ENCODE data around the gene SCFD2.

SCFD2 gene

DNA sequence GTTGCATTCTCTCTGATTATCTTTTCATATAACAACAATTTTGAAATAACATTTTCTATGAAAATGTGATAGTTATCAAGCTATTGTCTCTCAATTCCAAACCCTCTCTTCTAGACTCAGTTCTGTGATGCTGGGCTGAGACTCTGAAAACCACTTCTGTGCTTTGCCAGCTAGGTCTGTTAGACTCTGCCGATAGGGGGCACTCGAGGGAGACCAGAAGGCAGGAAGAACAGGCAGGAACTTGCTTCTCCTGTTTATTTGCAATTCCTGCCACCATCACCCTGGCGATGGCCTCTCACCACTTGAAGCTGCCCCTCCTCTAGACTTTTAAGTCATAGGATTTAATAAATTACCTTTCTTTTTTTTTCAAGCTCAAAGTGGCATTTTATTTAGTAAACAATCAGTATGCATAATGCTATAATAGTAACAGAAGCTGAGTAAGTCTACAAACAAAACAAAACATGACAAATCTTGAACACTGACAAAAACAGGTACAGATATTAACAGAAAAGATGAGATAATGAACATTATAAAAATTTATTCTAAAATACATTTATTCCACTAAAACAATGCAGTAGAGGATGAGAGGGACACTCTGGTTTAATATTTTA, 454.1 kb downstream of the SCFD2 start:
- DNase-seq = peak; percentile 91

DNA sequence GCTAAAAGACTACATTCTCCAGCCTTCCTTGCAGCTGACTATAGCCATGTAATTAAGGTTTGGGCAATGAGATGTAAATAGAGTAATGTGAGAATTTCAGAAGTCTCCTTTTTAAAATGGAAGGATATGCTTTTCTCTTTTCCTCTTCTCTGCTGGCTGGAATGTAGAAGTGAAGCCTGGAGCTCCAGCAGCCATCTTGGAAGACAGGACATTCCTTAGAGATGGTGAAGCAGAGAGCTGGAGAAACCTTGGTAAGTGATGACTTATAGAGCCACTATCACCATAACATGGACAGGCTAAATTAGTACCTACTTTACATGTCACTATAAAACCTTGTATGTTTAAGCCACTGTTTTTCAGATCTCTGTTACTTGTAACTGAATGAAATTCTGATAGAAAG, 455.7 kb downstream of the SCFD2 start:
- DNase-seq = no peak

DNA sequence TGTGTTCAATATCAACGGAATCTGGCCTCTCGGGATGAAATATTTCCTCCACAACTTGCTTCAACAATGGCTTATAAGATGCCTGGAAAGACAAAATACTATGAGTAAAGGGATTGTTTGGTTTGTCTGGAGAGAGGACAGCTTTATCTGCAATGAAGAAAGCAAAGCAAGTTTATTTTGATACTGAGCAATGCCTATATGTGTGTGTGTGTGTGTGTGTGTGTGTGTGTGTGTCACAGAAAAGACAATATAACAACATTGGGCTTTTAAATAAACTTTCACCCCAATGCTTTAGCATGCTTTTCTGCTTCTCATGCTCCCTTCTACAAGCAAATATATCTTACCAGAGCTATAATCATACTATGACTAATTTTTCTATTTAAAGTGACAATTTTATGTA, 458.4 kb downstream of the SCFD2 start:
- DNase-seq = no peak

DNA sequence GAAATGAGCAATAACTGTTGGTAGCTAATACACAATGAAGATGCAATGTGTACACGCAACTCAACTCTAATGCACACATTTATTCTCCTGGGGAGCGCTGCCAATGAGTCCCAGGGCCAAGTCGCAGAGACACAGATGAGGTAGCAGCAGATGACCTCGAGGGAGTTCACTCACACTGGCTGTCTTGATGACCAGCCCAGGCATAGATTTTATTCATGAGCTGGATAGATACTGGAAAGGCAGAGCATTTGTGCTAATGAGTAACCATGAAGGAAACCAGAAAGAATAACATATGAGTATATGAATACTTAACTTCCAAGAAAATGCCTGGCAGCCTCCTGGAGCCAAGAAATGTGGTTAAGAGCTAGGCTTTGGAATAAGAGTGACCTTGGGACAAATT, 461.4 kb downstream of the SCFD2 start:
- DNase-seq = no peak

DNA sequence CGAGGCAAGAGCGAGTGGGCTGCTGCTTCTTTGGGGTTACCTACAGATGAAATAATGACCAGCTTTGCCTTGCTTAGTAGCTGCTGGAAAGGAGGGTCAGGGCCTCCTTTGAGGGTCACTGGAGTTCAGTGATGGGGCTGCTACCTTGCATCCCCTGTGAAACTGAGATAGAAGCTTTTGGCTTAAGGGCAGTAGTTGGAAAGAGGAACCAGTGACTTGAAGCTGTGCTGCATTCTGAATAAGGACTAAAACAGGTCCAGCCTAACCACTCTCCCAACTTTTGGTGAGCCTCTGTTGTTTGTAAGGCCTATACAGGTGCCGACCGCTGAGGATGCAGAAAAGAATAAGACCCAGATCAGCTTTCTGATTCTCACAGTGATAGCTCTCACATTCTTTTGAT, 462.6 kb downstream of the SCFD2 start:
- no peak for DNase-seq

DNA sequence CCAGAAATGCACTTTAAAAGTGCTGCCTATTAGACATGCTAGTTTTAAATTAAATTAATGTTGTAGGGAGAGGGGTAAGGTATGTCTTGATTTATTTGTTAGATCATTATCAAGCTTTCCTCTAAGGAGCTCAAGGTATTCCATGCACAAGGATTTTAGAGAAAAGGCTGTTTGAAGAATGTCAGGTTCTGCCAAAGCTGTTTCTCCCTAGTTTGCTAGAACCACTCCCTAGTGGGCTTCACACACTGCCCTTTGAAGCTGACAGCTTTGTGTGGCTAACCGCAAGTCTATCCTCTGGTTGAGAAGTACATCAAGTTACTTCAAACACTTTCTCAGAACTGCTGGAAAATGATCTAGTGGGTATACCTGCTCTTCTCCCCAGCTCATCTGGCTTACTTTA, 471.4 kb downstream of the SCFD2 start:
- no peak for DNase-seq

DNA sequence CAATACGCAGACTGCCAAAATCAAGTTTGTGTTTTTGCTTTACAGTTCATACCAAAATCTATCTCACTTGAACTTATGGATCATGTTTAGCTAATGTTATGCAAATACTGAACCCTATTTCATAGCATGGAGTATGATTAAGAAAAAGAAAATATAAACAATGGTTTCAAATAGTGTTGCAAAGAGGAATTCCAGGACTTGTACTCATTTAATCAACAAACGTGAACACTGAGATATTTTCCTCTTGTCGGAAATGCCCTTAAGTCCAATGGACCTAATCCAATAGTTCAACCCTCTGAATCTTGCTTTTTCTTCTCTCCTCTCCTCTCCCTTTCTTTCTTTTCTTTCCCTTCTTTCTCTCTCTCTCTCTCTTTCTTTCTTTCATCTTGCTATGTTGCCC, 473.0 kb downstream of the SCFD2 start:
- DNase-seq = no peak

DNA sequence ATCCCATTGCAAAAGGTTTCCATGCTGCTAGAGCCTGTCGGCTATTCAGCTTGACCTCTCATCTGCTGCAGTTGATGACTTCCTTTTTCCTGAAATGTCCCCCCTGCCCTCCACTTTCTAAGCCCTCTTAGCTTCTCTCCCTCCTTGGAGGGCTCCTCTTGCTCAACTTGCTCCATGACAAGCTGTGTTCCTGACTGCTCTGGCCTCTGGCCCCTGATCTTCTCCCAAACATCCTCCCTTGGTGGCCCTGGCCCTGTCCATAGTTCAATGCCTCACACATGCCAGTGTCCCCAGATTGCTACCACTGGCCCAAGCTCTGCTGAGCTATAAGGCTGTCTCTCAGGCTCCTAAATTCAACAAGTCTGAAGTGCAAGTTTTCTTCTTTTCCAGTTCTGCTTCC, 474.1 kb downstream of the SCFD2 start:
- DNase-seq = no peak

DNA sequence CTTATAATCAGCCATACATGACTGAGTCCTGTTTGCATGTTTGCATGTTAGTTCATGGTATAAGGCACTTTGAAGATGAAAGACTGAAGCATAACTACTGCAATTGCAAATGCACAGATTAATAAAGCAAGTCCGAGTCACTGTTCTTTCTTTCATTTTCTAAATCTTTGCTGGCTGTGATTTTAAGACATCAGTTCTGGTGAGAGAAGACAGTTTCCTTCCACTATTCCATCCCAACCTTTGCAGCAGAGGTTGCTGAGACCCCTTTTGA, 475.4 kb downstream of the SCFD2 start:
- no peak for DNase-seq

DNA sequence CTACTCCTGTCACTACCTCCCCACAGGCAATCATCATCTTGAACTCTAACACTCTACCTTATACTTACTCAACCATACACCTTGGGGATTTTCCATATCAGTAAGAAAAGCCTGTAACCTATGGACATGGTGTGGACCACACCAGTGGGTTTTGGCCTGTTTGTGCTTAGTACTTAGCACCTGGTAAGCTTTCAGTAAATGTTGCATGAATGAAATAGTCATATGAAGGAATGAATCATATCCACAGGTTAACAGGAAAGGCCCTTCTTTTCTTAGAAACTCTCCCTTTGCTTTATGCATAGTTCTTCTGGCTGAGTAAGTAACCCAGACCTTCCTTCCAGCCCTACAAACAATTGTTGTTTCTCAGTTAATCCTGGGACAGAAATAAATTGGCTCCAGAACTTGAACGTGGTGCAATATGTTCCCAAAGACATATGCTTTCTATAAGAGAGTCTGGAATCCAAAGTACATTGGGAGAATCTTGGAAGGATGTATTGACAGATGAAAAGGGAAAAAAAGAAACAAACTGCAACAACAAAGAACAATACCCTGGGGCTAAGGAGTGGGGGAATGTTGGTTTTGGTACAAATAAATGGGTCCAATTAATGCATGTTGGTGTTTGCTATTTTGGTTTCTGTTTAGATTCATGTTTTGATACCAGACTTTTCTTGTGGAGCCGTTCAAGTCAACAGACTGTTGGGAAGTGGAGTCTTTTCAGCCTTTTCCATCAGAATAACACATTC, 475.9 kb downstream of the SCFD2 start:
- DNase-seq = no peak

DNA sequence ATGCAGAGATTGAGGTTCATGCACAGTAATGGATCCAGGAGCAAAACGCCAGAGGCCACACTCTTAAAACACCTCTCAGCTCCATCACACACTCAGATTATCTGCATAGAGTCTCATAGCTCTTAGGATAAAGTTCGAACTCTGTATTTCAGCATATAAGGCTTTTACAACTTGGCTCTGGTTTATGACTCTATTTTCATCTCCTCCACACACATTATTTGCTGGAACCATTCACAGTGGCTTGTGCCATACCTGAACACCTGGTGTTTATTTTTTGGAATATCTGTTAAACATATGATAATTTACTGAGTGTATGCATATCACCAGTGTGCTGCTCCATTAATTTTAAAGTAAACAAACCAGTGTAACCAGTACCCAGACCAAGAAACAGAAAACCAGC, 476.5 kb downstream of the SCFD2 start:
- DNase-seq = no peak

DNA sequence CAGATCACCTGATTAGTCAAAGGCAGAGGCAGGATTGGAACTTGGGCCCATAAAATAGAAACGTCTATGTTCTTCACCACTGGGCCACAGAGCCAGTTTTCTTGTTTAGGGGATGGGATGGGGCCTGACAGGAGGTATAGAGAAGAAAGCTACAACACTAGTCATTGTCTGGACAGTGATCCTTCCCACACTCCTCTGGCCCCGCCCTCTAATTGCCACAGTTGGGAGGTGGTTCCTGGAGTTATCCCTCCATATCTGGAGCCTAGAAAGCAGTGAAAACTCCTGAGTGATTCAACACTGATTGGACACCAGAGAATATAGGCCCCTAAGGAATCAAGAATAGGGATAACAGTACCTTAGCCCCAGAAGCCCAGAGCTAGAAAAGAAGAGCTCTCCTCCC, 480.9 kb downstream of the SCFD2 start:
- no peak for DNase-seq

DNA sequence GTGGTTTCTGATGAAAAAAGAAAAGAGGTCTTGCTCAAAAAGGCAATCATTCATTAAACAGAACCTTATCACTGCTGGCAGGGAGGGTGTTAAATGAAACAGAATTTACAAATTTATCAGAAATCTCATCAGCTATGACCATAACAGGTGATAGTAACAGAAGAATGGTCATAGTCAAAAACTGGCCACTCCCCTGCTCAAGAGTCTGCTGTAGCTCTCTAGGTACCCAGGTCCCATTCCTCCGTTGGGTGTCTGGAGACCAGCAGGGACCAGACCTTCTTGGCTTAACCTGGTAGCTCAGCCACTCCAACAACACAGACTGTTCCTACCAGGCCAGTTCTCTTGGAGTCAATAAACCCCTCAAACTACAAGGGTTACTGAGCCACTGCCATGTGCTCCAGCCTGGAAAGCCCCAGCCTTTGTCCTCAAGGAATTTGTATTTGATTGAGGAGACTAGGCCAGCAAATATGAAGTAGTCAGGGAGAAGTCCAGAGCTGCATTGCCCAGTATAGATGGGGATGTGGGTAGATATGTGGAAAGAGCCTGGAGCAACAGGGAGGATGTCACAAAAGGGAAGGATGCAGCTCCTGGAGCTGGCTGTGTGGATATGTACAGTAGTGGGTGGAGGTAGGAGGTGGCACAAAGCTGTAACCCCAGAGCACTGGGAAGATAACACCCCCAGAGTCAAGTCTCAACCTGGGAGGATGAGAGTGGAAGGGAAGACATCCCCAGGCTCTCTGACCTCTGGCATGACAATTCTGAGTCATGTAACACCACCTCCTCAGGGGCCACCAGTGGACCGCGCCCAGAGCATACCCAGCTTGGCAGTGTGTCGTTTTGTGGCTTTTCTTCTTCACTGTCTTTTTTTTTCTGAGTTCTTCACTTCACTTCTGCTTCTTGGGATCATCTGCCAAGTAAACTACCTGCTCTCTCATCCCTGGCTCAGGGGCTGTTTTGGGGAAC, 481.9 kb downstream of the SCFD2 start:
- no peak for DNase-seq

DNA sequence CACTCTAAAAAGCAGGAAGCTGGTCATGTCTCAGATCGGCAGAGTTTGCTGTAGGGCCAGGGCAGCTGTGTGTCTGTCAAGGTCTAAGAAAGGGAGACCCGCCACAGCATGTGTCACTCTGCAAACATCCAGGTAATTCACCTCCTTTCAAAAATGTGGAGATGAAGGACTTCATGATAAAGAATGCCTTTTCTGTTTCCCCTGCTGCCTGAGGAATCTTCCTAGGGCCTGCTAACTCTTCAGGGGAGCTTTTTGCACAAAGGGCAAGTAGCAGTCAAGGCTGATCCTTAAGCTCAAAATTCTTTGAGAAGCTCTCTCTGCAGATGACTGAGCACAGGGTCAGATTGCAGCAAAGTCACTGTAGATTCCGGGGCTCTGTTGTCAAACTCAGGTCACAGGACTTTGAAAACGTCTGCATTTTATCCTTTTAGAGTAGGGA, 482.7 kb downstream of the SCFD2 start:
- no peak for DNase-seq

DNA sequence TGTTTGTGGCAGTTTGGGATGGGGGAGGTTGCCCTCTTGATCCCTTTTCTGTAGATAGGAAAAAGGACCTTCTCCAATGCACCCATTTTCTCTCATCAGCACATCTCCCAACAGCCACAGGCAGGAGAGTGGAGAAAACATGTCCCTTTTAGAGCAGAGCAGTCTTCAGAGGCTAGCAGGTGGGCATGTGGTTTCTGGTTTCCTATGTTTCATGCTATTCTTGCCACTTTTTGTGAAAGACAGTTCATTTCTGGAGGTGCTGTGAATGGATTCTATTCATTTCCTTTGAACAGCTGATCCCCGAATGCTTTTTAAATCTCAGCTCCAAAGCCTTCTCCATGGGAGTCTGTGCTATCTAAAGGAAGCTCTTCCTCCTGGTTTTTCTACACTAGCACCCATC, 484.9 kb downstream of the SCFD2 start:
- DNase-seq = no peak

DNA sequence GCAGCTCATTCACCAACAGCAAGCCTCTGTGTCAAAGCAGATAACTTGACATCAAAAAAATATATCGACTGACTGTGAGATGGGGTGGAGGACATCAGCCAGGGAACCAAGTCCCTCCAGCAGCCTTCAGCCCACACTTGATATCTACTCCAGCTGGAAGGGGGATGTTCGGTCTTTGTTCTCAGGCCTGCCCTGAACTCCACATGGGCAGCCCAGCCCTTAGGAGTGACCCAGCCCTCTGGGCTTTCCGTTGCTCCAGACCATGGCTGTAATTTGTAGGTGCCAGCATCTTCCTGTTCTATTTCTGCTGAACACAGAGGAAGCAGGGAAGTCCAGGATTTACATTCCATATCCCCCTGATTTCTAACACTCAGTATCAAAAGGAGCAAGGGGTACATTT, 486.4 kb downstream of the SCFD2 start:
- no peak for DNase-seq

DNA sequence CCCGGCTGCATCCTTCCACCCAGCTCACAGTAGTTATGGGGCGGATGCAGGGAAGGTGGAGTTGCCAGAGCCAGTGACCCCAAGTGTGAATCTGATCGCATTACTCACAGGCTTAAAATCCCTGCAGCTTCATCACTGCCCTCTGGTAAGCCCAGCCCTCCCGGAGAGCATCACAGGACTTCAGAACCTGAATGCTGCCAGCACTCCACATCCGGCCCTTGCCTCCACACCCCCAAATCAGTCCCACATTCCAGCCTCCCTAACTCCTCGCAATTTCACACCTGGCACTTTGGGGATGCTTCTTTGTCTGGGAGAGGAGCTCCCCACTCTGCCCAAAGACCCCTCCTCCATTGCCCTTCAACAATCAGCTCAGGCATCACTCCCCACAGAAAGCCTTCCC, 488.2 kb downstream of the SCFD2 start:
- no peak for DNase-seq

DNA sequence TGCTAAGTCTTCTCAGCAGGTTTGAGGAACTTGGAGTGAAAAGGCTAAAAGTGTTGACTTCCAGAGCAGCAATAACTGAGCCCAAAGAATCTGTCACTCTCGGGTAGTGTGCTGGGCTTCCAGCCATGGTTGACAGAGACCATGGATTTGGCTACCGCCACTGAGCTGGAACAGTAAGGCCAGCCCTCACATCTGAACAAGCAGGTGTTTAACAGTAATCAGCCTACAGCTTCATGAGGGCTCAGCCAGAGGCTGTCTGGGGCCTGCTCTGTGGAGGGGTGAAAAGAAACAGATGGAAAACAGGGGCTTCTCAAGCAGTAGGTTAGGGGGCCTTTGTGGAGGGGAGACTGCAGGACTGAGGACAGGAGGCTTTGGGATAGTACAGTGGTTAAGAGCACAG, 488.8 kb downstream of the SCFD2 start:
- DNase-seq = no peak

DNA sequence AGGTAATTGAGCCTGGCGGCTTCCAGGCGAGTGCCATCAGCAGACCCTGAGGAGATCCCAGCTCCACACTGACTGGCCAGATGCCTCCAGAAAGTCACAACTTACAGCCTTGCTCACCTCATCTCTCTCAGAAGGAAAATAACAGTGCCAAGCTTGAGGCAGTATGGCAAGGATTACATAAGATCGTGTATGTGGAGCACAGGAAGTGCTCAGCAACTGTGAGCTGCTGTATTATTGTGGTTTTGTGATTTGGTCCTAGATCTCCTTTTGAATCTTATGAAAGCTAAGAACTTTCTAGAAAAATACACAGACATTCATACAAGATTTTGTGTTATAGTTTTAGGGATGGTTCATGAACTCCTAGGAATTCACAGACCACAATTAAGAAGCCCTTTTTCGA, 489.8 kb downstream of the SCFD2 start:
- DNase-seq = no peak

DNA sequence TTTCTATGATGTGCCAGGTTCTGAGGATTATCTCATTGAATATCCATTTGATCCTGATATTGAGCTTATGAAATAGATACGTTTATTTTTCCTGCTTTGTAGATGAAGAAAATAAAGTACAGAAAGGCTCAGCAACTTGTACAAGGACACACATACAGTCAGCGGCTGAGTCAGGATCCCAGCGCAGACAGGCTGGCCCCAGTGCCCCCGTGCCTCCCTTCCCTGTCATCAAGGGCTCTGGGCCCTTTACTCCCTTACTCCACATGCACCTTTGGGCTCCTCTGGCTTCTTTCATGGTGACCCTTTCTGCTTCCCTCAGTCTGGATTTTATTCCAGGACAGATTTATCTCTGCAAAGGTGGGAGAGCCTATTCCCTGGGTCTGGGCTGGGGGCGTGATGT, 490.9 kb downstream of the SCFD2 start:
- DNase-seq = no peak

DNA sequence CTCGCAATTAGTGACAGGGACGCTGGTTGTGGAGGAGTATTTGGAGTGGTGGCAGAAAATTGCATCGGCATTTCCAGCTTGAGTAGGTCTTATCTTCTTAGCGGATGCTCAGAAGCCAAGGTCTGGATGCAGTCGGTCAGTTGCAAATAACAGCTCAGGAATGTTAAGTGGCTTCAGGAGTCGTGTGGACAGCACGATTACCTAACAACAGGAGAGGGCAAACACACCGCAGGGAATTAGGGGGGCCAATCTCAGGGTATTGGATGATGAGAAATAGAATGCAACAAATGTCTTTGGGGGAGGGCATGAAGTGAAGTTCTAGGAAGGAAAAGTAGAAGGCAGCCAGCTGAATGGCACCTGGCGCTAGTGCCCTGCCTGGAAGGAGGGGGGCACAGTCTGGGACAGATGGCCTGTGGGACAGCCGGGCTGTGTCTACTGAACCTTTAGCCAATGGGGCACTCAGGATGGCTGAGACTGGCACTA, 492.0 kb downstream of the SCFD2 start:
- no peak for DNase-seq

DNA sequence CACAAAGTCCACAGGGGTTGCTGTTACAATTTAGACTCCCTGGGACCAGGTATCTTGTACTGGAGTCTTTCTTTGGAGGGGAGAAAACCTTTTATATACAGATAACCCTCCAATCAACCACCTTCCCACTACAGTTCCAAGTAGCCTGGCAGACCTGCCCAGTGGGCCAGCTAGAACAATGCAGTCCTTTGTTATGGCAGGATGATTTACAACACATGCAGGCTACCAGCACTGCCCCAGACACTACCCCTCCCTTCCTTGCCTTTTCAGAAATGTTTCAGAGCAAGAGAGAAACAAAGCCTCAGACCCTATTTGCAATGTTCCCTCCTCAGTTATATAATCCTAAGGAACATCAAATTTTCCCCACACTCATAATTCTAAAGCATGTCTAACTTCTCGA, 492.7 kb downstream of the SCFD2 start:
- no peak for DNase-seq

DNA sequence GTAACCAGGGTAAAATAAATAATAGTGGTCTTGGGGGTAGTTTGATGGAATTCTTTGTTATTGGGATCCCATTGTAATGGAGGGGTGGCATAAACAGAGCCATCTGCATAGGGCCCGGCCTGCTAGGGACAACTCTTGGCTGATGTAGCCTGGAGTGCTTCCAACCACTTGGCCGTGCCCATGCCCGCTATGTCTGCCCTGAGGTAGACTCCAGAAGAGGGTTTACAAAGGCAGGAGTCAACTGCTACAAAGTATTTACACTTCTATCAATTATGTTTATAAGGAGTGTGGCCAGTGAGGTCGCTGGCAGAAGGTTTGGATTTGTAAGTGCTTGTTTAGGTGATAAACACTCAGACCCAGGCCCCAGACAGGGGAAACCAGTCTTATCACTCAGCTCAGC, 495.6 kb downstream of the SCFD2 start:
- no peak for DNase-seq

DNA sequence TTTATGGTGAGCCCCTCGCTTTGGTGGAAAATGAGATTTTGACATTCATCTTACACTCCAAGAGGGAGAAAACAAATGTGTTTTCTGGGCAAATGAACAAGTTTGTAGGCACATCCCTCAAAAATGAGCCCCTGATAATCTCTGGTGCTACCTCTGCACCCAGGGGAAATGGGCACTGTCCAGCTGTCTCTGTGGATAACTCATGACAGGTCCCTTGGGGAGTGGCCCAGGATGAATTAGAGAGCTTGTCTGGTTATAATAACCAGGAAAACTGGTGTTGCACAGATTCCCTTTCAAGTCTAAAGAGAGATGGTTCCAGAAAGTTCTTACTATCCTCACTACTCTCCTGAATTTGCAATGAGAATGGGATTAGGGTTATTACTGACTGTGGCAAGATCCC, 496.2 kb downstream of the SCFD2 start:
- DNase-seq = no peak
